ENCODE results near the gene ATP5F1B. TPM values are rescaled to one million over a fixed set of nuclear protein-coding genes. Genes with fewer than 3 reads are reported as not detected.

ATP5F1B gene
- total and polyA plus RNA-seq, 9 of the 15 experiments (the other 6 are each of a cell fraction or from before 2014, with no cell fraction given): 908 to 3,125 (median 1,482) TPM

- no peak overlapping the region for H2AFZ ChIP-seq (ENCODE audit: low read depth, low read length)
- no peaks in the 10 kb centered on the region for H3K9me1 ChIP-seq (ENCODE audit: control insufficient read depth, insufficient read depth, low read length)
- peak overlapping the region in 1 of 2 experiments; percentile 38; a peak in 1 of 4 replicates for H3K9ac ChIP-seq (ENCODE audit: insufficient read depth in 1 of 2, low read depth in 2 of 2, low read length in 2 of 2)
- in situ Hi-C loops (cut with MboI) (no loop called here), intact Hi-C loops (cut with micrococcal nuclease) (no loop called here)
- DNase-seq (ENCODE audit: extremely low read depth in 1 of 4, low spot score in 3 of 4) (no peak), FAIRE-seq (no peak), ATAC-seq (peak; percentile 11)
- H3K4me2 ChIP-seq (ENCODE audit: insufficient read depth, low read length): no peak overlapping the region
- peaks cover 15 to 56% of the 10 kb centered on the region in 2 experiments; a peak in 4 of 5 replicates for H3K4me1 ChIP-seq (replicated peaks in 1 of 2; ENCODE audit: control insufficient read depth in 2 of 2, insufficient read depth in 2 of 2, low read length in 2 of 2)
- POLR2A ChIA-PET: interaction anchor here (0.7 to 3.6 kb wide), 7 partner anchors 9 to 75 kb away, joined by 3 to 25 read pairs (median 10); partner anchors contain the start of genes NACA and PTGES3
- WGBS (ENCODE audit: insufficient coverage, low coverage, missing lambda C conversion rate): 72% methylated on average over 9 of the region's 11 CpGs
- H3K9me3 ChIP-seq (replicated peaks; ENCODE audit: control insufficient read depth, insufficient read depth, low read depth, low read length): no peaks in the 10 kb centered on the region
- H3K79me2 ChIP-seq (ENCODE audit: control insufficient read depth, insufficient read depth, low read length): peaks cover 99% of the 10 kb centered on the region
- H3K4me3 ChIP-seq: no peak overlapping the region
- H3K27me3 ChIP-seq (ENCODE audit: control insufficient read depth in 2 of 2, insufficient read depth in 2 of 2, low read length in 2 of 2): no peaks in the 10 kb centered on the region
- BruUV-seq (replicated peaks): no TSS peak
- peaks cover 41% of the 10 kb centered on the region for H4K20me1 ChIP-seq (replicated peaks; ENCODE audit: control insufficient read depth, insufficient read depth, low read length)
- CTCF ChIA-PET (ENCODE audit: low intra/inter-chr PET ratio): no interaction called here
- TF ChIP-seq POLR2A (conservative IDR thresholded peaks at IDR 0.05) (peak; percentile 45; the same call in 1 of the 2 replicates), RFX1 (IDR thresholded peaks at IDR 0.05) (peak; percentile 32; the same call in 1 of the 2 replicates), SUPT5H (IDR thresholded peaks at IDR 0.05) (0 out of 2 replicates have a peak, but pooled peaks have one; percentile 27), MYBL2 (IDR thresholded peaks at IDR 0.05; ENCODE audit: low read depth) (no peak), MYBL2 (CRISPR knock-in tag; IDR thresholded peaks at IDR 0.05; ENCODE audit: borderline replicate concordance) (no peak)
- TF ChIP-seq, protein P1, sequence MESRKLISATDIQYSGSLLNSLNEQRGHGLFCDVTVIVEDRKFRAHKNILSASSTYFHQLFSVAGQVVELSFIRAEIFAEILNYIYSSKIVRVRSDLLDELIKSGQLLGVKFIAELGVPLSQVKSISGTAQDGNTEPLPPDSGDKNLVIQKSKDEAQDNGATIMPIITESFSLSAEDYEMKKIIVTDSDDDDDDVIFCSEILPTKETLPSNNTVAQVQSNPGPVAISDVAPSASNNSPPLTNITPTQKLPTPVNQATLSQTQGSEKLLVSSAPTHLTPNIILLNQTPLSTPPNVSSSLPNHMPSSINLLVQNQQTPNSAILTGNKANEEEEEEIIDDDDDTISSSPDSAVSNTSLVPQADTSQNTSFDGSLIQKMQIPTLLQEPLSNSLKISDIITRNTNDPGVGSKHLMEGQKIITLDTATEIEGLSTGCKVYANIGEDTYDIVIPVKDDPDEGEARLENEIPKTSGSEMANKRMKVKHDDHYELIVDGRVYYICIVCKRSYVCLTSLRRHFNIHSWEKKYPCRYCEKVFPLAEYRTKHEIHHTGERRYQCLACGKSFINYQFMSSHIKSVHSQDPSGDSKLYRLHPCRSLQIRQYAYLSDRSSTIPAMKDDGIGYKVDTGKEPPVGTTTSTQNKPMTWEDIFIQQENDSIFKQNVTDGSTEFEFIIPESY (CRISPR knock-in tag; IDR thresholded peaks at IDR 0.05): peak; percentile 75
- peaks cover 85% of the 10 kb centered on the region for H3K36me3 ChIP-seq (ENCODE audit: control insufficient read depth, insufficient read depth, low read length)
- H3K27ac ChIP-seq (ENCODE audit: extremely low read depth, low read depth, low read length): peak overlapping the region; percentile 3; the same call in 1 of the 3 replicates
Observed at GRCh38 chr12:56676851-56677580, 31.2 kb upstream of the ATP5F1B start.
